GM15510 (cell line): ENCODE results near the gene SUPV3L1.

ENCODE experiments used
- POLR2A ChIP-seq: IDR thresholded peaks from 3 replicates; pipeline ENCODE4 v1.6.1; 2011; ENCODE audit warnings: borderline replicate concordance; ENCODE audit not compliant: insufficient read length; ENCODE audit errors: extremely low read depth

The SUPV3L1 gene

GRCh38 chr10:69234447-69234846, 54.4 kb downstream of the SUPV3L1 start:
- TF ChIP-seq POLR2A: no peak

- no peak for TF ChIP-seq POLR2A
These were observed 57.6 kb downstream of the SUPV3L1 start for GRCh38 chr10:69237528-69238159.

GRCh38 chr10:69239136-69239535, 59.1 kb downstream of the SUPV3L1 start:
- no peak for TF ChIP-seq POLR2A

GRCh38 chr10:69239816-69240434, 59.9 kb downstream of the SUPV3L1 start:
- no peak for TF ChIP-seq POLR2A

GRCh38 chr10:69240455-69240854, 60.4 kb downstream of the SUPV3L1 start:
- no peak for TF ChIP-seq POLR2A

- no peak for TF ChIP-seq POLR2A
These were observed 61.5 kb downstream of the SUPV3L1 start for GRCh38 chr10:69241575-69241974.

GRCh38 chr10:69242040-69242851, 62.2 kb downstream of the SUPV3L1 start:
- TF ChIP-seq POLR2A: no peak

GRCh38 chr10:69242852-69243212, 62.8 kb downstream of the SUPV3L1 start:
- no peak for TF ChIP-seq POLR2A

- no peak for TF ChIP-seq POLR2A
These were observed 63.8 kb downstream of the SUPV3L1 start for GRCh38 chr10:69243817-69244216.

GRCh38 chr10:69246036-69246435, 66.0 kb downstream of the SUPV3L1 start:
- TF ChIP-seq POLR2A: no peak

- TF ChIP-seq POLR2A: no peak
These were observed 66.7 kb downstream of the SUPV3L1 start for GRCh38 chr10:69246581-69247312.

GRCh38 chr10:69247313-69247710, 67.3 kb downstream of the SUPV3L1 start:
- TF ChIP-seq POLR2A: no peak

- no peak for TF ChIP-seq POLR2A
These were observed 68.2 kb downstream of the SUPV3L1 start for GRCh38 chr10:69248117-69248730.

GRCh38 chr10:69250041-69250440, 70.0 kb downstream of the SUPV3L1 start:
- no peak for TF ChIP-seq POLR2A

- no peak for TF ChIP-seq POLR2A
These were observed 73.1 kb downstream of the SUPV3L1 start for GRCh38 chr10:69253171-69253570.
